Measurements from ENCODE around the gene RHOH.
"Not testable (repeated sequence)": the region's sequence is repeated elsewhere in the genome, so short reads cannot be mapped to it uniquely, and the experiment has no call there.

RHOH gene

GRCh38 chr4:40196724-40197281 lies at the start of gene RHOH:
Gene RHOH (plus strand): TSS chr4:40197031. CDS start chr4:40243387, 46,356 bp downstream.
- Histone ChIP-seq H3K36me3 (ENCODE audit: control insufficient read depth, insufficient read depth, low read length) (no peaks in the 10 kb centered on the region), H3K27me3 (ENCODE audit: control insufficient read depth, insufficient read depth, low read length) (no peaks in the 10 kb centered on the region), H3K4me1 (ENCODE audit: control insufficient read depth, insufficient read depth, low read length) (peaks cover 65% of the 10 kb centered on the region), H3K9ac (ENCODE audit: low read depth, low read length) (peak within 1 kb of the TSS; percentile 45), H3K27ac (ENCODE audit: low read depth, low read length) (peak within 1 kb of the TSS; percentile 74), H3K4me3 (ENCODE audit: low read depth, low read length) (peak within 1 kb of the TSS; percentile 28), H3K9me3 (ENCODE audit: control insufficient read depth, insufficient read depth, low read length) (no peaks in the 10 kb centered on the region)

- H3K36me3 ChIP-seq (ENCODE audit: control insufficient read depth, insufficient read depth, low read length) = peaks cover 56% of the 10 kb centered on the region
- H3K4me3 ChIP-seq (ENCODE audit: low read depth, low read length); H3K4me1 ChIP-seq (ENCODE audit: control insufficient read depth, insufficient read depth, low read length); H3K27me3 ChIP-seq (ENCODE audit: control insufficient read depth, insufficient read depth, low read length); H3K9ac ChIP-seq (ENCODE audit: low read depth, low read length); H3K27ac ChIP-seq (ENCODE audit: low read depth, low read length): not testable (repeated sequence)
- H3K9me3 ChIP-seq (ENCODE audit: control insufficient read depth, insufficient read depth, low read length) = peaks cover 17% of the 10 kb centered on the region
These were observed 49.3 kb upstream of the RHOH start for GRCh38 chr4:40147490-40147889.

GRCh38 chr4:40149960-40150385 lies 46.9 kb upstream of the RHOH start:
- no peak overlapping the region for H3K4me3 ChIP-seq (ENCODE audit: low read depth, low read length)
- H3K36me3 ChIP-seq (ENCODE audit: control insufficient read depth, insufficient read depth, low read length) = peaks cover 52% of the 10 kb centered on the region
- H3K27ac ChIP-seq (ENCODE audit: low read depth, low read length) = no peak overlapping the region
- peaks cover 13% of the 10 kb centered on the region for H3K9me3 ChIP-seq (ENCODE audit: control insufficient read depth, insufficient read depth, low read length)
- no peak overlapping the region for H3K9ac ChIP-seq (ENCODE audit: low read depth, low read length)
- H3K27me3 ChIP-seq (ENCODE audit: control insufficient read depth, insufficient read depth, low read length) = no peaks in the 10 kb centered on the region
- H3K4me1 ChIP-seq (ENCODE audit: control insufficient read depth, insufficient read depth, low read length) = no peaks in the 10 kb centered on the region

- no peaks in the 10 kb centered on the region for H3K27me3 ChIP-seq (ENCODE audit: control insufficient read depth, insufficient read depth, low read length)
- peaks cover 45% of the 10 kb centered on the region for H3K36me3 ChIP-seq (ENCODE audit: control insufficient read depth, insufficient read depth, low read length)
- no peak overlapping the region for H3K9ac ChIP-seq (ENCODE audit: low read depth, low read length)
- peaks cover 13% of the 10 kb centered on the region for H3K9me3 ChIP-seq (ENCODE audit: control insufficient read depth, insufficient read depth, low read length)
- no peak overlapping the region for H3K4me3 ChIP-seq (ENCODE audit: low read depth, low read length)
- no peak overlapping the region for H3K27ac ChIP-seq (ENCODE audit: low read depth, low read length)
- no peaks in the 10 kb centered on the region for H3K4me1 ChIP-seq (ENCODE audit: control insufficient read depth, insufficient read depth, low read length)
These were observed 45.9 kb upstream of the RHOH start for GRCh38 chr4:40150932-40151331.

- Histone ChIP-seq H3K9me3 (ENCODE audit: control insufficient read depth, insufficient read depth, low read length) (peaks cover 6% of the 10 kb centered on the region), H3K36me3 (ENCODE audit: control insufficient read depth, insufficient read depth, low read length) (peaks cover 38% of the 10 kb centered on the region), H3K4me1 (ENCODE audit: control insufficient read depth, insufficient read depth, low read length) (no peaks in the 10 kb centered on the region), H3K9ac (ENCODE audit: low read depth, low read length) (no peak overlapping the region), H3K4me3 (ENCODE audit: low read depth, low read length) (no peak overlapping the region), H3K27me3 (ENCODE audit: control insufficient read depth, insufficient read depth, low read length) (no peaks in the 10 kb centered on the region), H3K27ac (ENCODE audit: low read depth, low read length) (no peak overlapping the region)
These were observed 44.2 kb upstream of the RHOH start for GRCh38 chr4:40152637-40153036.

GRCh38 chr4:40157436-40157835 lies 39.4 kb upstream of the RHOH start:
- Histone ChIP-seq H3K9me3 (ENCODE audit: control insufficient read depth, insufficient read depth, low read length) (no peaks in the 10 kb centered on the region), H3K9ac (ENCODE audit: low read depth, low read length) (no peak overlapping the region), H3K27me3 (ENCODE audit: control insufficient read depth, insufficient read depth, low read length) (no peaks in the 10 kb centered on the region), H3K4me1 (ENCODE audit: control insufficient read depth, insufficient read depth, low read length) (no peaks in the 10 kb centered on the region), H3K27ac (ENCODE audit: low read depth, low read length) (no peak overlapping the region), H3K4me3 (ENCODE audit: low read depth, low read length) (no peak overlapping the region), H3K36me3 (ENCODE audit: control insufficient read depth, insufficient read depth, low read length) (peaks cover 21% of the 10 kb centered on the region)

GRCh38 chr4:40160258-40160657 lies 36.6 kb upstream of the RHOH start:
- Histone ChIP-seq H3K9ac (ENCODE audit: low read depth, low read length) (no peak overlapping the region), H3K27ac (ENCODE audit: low read depth, low read length) (no peak overlapping the region), H3K4me1 (ENCODE audit: control insufficient read depth, insufficient read depth, low read length) (0 out of 2 replicates have a peak, but pooled peaks cover 4% of the 10 kb centered on the region), H3K9me3 (ENCODE audit: control insufficient read depth, insufficient read depth, low read length) (no peaks in the 10 kb centered on the region), H3K27me3 (ENCODE audit: control insufficient read depth, insufficient read depth, low read length) (no peaks in the 10 kb centered on the region), H3K36me3 (ENCODE audit: control insufficient read depth, insufficient read depth, low read length) (no peaks in the 10 kb centered on the region), H3K4me3 (ENCODE audit: low read depth, low read length) (no peak overlapping the region)

- no peak overlapping the region for H3K4me3 ChIP-seq (ENCODE audit: low read depth, low read length)
- H3K27ac ChIP-seq (ENCODE audit: low read depth, low read length) = no peak overlapping the region
- peaks cover 10% of the 10 kb centered on the region; the same call in 1 of the 2 replicates for H3K4me1 ChIP-seq (ENCODE audit: control insufficient read depth, insufficient read depth, low read length)
- H3K9me3 ChIP-seq (ENCODE audit: control insufficient read depth, insufficient read depth, low read length) = no peaks in the 10 kb centered on the region
- H3K36me3 ChIP-seq (ENCODE audit: control insufficient read depth, insufficient read depth, low read length) = no peaks in the 10 kb centered on the region
- no peaks in the 10 kb centered on the region for H3K27me3 ChIP-seq (ENCODE audit: control insufficient read depth, insufficient read depth, low read length)
- H3K9ac ChIP-seq (ENCODE audit: low read depth, low read length) = no peak overlapping the region
These were observed 32.4 kb upstream of the RHOH start for GRCh38 chr4:40164459-40164858.

GRCh38 chr4:40165916-40166315 lies 30.9 kb upstream of the RHOH start:
- H3K9ac ChIP-seq (ENCODE audit: low read depth, low read length) = no peak overlapping the region
- H3K36me3 ChIP-seq (ENCODE audit: control insufficient read depth, insufficient read depth, low read length) = no peaks in the 10 kb centered on the region
- H3K4me3 ChIP-seq (ENCODE audit: low read depth, low read length) = no peak overlapping the region
- H3K4me1 ChIP-seq (ENCODE audit: control insufficient read depth, insufficient read depth, low read length) = peaks cover 10% of the 10 kb centered on the region; the same call in 1 of the 2 replicates
- no peak overlapping the region for H3K27ac ChIP-seq (ENCODE audit: low read depth, low read length)
- H3K9me3 ChIP-seq (ENCODE audit: control insufficient read depth, insufficient read depth, low read length) = no peaks in the 10 kb centered on the region
- no peaks in the 10 kb centered on the region for H3K27me3 ChIP-seq (ENCODE audit: control insufficient read depth, insufficient read depth, low read length)

GRCh38 chr4:40168070-40168469 lies 28.8 kb upstream of the RHOH start:
- Histone ChIP-seq H3K27me3 (ENCODE audit: control insufficient read depth, insufficient read depth, low read length) (no peaks in the 10 kb centered on the region), H3K36me3 (ENCODE audit: control insufficient read depth, insufficient read depth, low read length) (no peaks in the 10 kb centered on the region), H3K9ac (ENCODE audit: low read depth, low read length) (no peak overlapping the region), H3K4me3 (ENCODE audit: low read depth, low read length) (no peak overlapping the region), H3K4me1 (ENCODE audit: control insufficient read depth, insufficient read depth, low read length) (peaks cover 10% of the 10 kb centered on the region; the same call in 1 of the 2 replicates), H3K27ac (ENCODE audit: low read depth, low read length) (no peak overlapping the region), H3K9me3 (ENCODE audit: control insufficient read depth, insufficient read depth, low read length) (no peaks in the 10 kb centered on the region)

- Histone ChIP-seq H3K36me3 (ENCODE audit: control insufficient read depth, insufficient read depth, low read length) (no peaks in the 10 kb centered on the region), H3K4me3 (ENCODE audit: low read depth, low read length) (no peak overlapping the region)
These were observed 26.2 kb upstream of the RHOH start for GRCh38 chr4:40170588-40170987.

More at GRCh38 chr4:40170588-40170987, 26.2 kb upstream of the RHOH start:
- H3K9ac ChIP-seq (ENCODE audit: low read depth, low read length) = no peak overlapping the region
- peaks cover 5% of the 10 kb centered on the region; the same call in 1 of the 2 replicates for H3K4me1 ChIP-seq (ENCODE audit: control insufficient read depth, insufficient read depth, low read length)
- no peak overlapping the region for H3K27ac ChIP-seq (ENCODE audit: low read depth, low read length)
- H3K9me3 ChIP-seq (ENCODE audit: control insufficient read depth, insufficient read depth, low read length) = no peaks in the 10 kb centered on the region
- no peaks in the 10 kb centered on the region for H3K27me3 ChIP-seq (ENCODE audit: control insufficient read depth, insufficient read depth, low read length)

All from HUES48 (cell line).